IPS DF 4.7 (cell line): ENCODE results near the gene TNRC6B.
"Not testable (repeated sequence)": the region's sequence is repeated elsewhere in the genome, so short reads cannot be mapped to it uniquely, and the experiment has no call there.

Experiments used
- DNase-seq: peaks from one replicate; pipeline ENCODE4 v3.0.0-alpha.2; 2013; ENCODE audit warnings: low spot score; ENCODE audit errors: extremely low read depth

Gene TNRC6B

DNA sequence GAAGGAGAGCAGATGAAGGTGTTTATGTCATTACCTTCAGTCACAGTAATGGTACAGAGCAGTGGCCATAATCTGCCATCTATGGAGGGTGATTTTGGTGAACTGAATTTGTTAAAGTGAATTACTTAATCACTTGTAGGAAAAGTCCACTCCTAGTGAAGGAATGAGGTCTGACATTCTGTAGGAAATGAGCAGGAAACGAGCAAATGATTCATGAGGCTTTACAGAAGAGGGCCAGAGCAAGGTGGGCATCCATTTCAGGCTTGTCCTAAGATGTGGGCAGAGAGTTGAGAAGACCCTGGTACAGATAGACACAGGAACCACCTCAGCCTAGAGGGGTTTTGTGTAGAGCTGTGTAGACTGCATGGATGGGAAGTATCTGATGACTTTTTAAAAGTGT, 186.7 kb downstream of the TNRC6B start:
- DNase-seq: no peak

DNA sequence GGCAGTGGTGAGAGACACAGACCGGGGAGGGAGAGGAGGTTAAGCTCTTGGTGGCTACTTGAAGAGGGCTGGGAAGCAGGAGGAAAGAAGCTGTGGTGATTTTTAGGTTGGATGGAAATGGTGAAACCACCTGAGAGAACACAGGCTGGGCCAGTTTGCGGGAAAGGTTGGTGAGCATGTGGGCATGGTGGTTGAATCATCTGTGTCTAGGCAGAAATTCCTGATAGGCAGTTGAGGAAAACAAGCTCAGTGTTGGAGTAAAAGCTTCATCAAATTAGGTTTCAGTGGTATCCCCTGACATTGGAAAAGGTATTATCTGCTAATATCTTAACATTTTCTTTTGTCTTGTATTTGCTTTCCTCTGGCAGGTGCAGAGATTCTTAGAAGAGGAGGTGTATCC, 188.3 kb downstream of the TNRC6B start:
- no peak for DNase-seq

DNA sequence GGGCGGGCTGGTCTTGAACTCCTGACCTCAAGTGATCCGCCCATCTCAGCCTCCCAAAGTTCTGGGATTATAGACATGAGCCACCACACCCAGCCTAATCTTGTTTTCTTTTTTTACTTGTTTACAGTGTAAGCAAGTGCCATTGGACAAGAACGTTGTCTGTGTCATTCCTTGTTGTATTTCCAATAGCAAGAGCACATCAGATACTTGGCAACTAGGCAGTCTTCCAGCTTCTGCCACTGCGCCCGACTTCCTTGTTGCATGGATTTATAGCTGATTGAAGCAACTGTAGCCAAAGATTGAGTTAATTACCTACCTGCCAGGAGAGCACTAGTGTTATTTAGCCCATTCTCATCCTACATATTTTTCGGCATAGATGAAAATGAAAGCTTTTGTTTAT, 189.6 kb downstream of the TNRC6B start:
- DNase-seq: no peak

DNA sequence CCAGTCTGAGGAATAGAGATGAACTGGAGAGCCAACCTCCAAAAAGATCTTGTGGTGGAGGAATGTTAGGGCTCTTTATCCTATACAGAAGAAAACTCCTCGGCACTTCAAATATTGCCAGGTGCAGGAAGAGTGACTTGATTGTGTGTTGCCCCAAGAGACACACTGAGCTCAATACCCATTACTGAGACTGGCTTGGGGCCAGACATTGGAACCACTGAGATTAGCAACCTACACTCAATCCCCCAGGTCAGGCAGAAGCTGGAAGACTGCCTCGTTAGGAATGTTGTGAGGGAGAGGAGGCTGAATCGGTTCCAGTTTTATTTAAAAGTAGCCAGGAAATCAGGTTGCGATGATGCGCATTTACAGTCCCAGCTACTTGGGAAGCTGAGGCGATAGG, 190.3 kb downstream of the TNRC6B start:
- DNase-seq: no peak

GRCh38 chr22:40368836-40369235, 191.1 kb downstream of the TNRC6B start:
- DNase-seq: no peak

DNA sequence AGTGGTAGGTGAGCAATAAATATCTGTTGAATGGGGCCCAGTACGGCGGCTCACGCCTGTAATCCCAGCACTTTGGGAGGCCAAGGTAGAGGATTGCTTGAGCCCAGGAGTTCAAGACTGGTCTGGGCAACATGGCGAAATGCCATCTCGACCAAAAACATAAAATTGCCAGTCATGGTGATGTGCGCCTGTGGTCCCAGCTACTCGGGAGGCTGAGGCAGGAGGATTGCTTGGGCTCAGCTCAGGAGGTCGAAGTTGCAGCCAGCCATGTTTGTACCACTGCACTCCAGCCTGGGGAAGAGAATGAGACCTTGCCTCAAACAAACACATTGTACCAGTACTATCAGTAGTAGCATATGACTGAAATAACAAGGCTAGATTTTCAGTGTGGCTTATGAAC, 196.8 kb downstream of the TNRC6B start:
- DNase-seq: no peak

- no peak for DNase-seq
These were observed 198.4 kb downstream of the TNRC6B start for GRCh38 chr22:40376149-40376548.

DNA sequence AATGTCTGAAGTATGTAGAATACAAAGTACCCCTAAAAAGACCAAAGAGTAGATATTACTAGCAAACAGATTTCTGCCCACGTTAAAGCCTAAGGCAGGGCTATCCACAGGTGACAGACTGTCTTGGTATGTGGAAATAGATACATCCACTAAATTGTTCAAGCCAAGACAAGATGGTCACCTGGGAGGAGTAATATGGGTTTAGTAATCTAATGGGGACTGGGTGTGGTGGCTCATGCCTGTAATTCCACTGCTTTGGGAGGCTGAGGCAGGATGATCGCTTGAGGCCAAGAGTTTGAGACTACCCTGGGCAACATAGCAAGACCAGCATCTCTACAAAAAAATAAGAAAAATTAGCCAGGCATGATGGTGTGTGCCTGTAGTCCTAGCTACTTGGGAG, 200.2 kb downstream of the TNRC6B start:
- no peak for DNase-seq

DNA sequence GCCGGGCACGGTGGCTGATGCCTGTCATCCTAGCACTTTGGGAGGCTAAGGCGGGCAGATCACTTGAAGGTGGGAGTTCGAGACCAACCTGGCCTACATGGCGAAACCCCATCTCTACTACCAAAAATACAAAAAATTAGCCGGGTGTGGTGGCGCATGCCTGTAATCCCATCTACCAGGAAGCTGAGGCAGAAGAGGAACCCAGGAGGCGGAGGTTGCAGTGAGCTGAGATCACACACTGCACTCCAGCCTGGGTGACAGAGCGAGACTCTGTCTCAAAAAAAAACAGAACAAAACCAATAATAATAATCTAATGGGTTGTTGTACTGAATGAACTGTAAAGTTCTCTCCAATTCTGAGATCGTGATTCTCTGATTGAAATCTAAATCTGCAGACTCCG, 200.7 kb downstream of the TNRC6B start:
- not testable (repeated sequence) for DNase-seq

DNA sequence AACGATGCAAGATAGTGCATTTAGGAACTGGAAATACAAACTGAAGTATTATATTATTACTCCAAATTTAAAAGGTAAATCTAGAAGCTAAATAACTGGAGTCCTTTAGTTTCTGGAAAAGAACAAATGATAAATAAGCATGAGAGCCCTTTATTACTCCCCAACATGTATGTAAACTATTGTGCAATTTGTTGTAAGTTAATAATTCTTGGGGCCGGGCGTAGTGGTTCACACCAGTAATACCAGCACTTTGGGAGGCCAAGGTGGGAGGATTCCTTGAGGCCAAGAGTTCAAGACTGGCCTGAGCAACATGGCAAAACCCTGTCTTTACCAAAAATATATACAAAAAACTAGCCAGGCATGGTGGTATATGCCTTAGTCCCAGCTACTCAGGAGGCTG, 203.7 kb downstream of the TNRC6B start:
- no peak for DNase-seq

- no peak for DNase-seq
These were observed 206.2 kb downstream of the TNRC6B start for GRCh38 chr22:40383905-40384304.

GRCh38 chr22:40385036-40385782, 207.5 kb downstream of the TNRC6B start:
- no peak for DNase-seq
